Measurements from ENCODE around the gene EFCAB12. TPM values are rescaled to one million over a fixed set of nuclear protein-coding genes. Genes with fewer than 3 reads are reported as not detected.

Gene EFCAB12
- total and polyA plus RNA-seq, 3 experiments from 2014 or later: 0.21 to 0.40 (median 0.39) TPM

DNA sequence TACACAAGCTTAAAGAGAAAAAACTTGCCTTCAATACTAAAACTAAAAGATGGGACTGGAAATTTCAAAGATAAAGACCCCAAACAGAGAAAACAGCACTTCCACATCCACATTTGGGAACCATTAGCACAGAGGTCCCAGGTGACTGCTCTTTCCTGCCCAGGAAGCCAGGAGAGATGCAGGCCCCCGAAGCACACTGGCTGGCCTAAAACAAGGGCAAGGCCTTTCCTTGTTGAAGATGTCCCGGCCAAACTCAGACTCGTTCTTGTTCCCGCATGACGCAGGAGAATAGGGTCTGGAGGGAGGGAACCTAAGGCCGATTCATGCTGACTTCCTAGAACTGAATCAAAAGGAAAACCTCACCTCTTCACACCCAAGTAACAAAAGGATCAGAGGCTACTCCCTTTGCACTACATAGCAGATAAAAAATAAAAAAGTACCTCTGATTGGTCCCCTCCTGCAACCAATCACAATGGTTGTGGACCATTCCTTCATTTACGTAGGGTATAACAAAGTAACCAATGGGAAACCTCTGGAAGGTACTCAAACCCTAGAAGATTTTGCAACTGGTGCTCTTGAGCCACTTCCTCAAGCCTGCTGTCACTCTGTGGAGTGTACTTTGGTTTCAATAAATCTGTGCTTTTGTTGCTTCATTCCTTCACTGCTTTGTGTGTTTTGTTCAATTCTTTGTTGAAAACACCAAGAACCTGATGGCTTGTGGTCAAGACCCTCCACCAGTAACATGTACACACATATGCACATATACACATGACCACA is 48.7 kb downstream of the EFCAB12 start:
- Histone ChIP-seq H3K4me1 (ENCODE audit: insufficient read depth, low read length) (no peaks in the 10 kb centered on the region), H3K9me3 (ENCODE audit: low read length) (no peaks in the 10 kb centered on the region), H3K36me3 (ENCODE audit: insufficient read depth, low read length) (no peaks in the 10 kb centered on the region), H3K27me3 (ENCODE audit: insufficient read depth, low read length, poor library complexity, severe bottlenecking) (no peaks in the 10 kb centered on the region), H3K4me3 (ENCODE audit: low read length) (no peak overlapping the region), H3K27ac (ENCODE audit: low read depth, low read length) (no peak overlapping the region)
- Mint-ChIP-seq H3K27ac (peak overlapping the region in 1 of 8 donors; percentile 21), H3K36me3 (peaks cover 0 to 6% (median 0%) of the 10 kb centered on the region in 3 donors), H3K27me3 (no peaks in the 10 kb centered on the region), H3K9me3 (no peaks in the 10 kb centered on the region), H3K4me1 (no peaks in the 10 kb centered on the region), H3K4me3 (no peak overlapping the region)
- DNase-seq: no peak
- CTCF ChIA-PET: no interaction called here
- POLR2A ChIA-PET: no interaction called here

DNA sequence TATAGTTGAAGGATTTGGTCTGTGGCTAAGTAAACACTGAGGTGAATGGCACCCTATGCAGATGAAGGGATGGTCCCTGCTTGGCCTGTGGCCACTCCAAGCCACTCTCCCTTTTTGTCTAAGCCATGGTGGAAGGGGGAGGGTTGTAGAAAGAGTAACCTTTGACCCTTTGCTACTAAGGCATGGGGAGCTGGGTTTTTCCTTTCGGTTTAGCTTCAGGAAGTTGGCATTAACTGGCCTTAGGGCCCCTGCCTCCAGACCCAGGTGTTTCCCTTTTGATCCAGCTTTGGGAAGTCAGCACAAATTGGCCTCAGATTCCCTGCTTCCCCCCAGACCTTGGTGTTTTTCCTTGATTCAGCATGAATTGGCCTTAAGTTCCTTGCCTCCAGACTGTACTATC is 49.5 kb downstream of the EFCAB12 start:
- POLR2A ChIA-PET: interaction anchor here (0.5 kb wide), 1 partner anchor 129 kb away, joined by 3 read pairs; the partner anchor contains the start of gene COPG1
- Histone ChIP-seq H3K4me1 (ENCODE audit: insufficient read depth, low read length) (no peaks in the 10 kb centered on the region), H3K4me3 (ENCODE audit: low read length) (no peak overlapping the region), H3K9me3 (ENCODE audit: low read length) (no peaks in the 10 kb centered on the region), H3K36me3 (ENCODE audit: insufficient read depth, low read length) (no peaks in the 10 kb centered on the region), H3K27ac (ENCODE audit: low read depth, low read length) (no peak overlapping the region), H3K27me3 (ENCODE audit: insufficient read depth, low read length, poor library complexity, severe bottlenecking) (no peaks in the 10 kb centered on the region)
- H3K4me3 Mint-ChIP-seq: no peak overlapping the region
- no peak overlapping the region for H3K27ac Mint-ChIP-seq
- H3K27me3 Mint-ChIP-seq: no peaks in the 10 kb centered on the region
- H3K4me1 Mint-ChIP-seq: no peaks in the 10 kb centered on the region
- no peak for DNase-seq
- H3K36me3 Mint-ChIP-seq: peaks cover 0 to 8% (median 0%) of the 10 kb centered on the region in 3 donors
- H3K9me3 Mint-ChIP-seq: no peaks in the 10 kb centered on the region
- CTCF ChIA-PET: no interaction called here

DNA sequence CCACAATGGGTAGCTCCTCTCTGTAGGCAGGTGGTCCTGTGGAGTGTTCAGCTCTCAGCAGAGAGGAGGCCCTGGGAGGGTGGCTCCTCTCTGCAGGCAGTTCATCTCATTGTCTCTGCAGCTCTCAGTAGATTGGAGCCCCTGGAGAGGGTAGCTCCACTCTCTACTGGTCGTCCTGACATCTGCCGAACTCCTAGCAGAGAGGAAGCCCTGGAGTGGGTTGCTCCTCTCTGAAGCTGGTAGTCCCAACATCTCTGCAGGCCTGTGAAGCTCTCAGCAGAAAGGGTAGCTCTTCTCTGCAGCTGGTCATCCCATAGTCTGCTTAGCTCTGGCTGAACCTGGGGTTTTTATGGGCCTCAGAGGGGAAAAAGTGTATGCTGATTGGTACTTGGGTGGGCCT is 50.8 kb downstream of the EFCAB12 start:
- Mint-ChIP-seq H3K4me1 (no peaks in the 10 kb centered on the region), H3K4me3 (no peak overlapping the region), H3K9me3 (no peaks in the 10 kb centered on the region), H3K27ac (no peak overlapping the region), H3K36me3 (peaks cover 0 to 8% (median 0%) of the 10 kb centered on the region in 3 donors), H3K27me3 (no peaks in the 10 kb centered on the region)
- no peaks in the 10 kb centered on the region for H3K9me3 ChIP-seq (ENCODE audit: low read length)
- no peaks in the 10 kb centered on the region for H3K36me3 ChIP-seq (ENCODE audit: insufficient read depth, low read length)
- H3K27me3 ChIP-seq (ENCODE audit: insufficient read depth, low read length, poor library complexity, severe bottlenecking): no peaks in the 10 kb centered on the region
- no peaks in the 10 kb centered on the region for H3K4me1 ChIP-seq (ENCODE audit: insufficient read depth, low read length)
- CTCF ChIA-PET: no interaction called here
- POLR2A ChIA-PET: no interaction called here
- H3K4me3 ChIP-seq (ENCODE audit: low read length): no peak overlapping the region
- H3K27ac ChIP-seq (ENCODE audit: low read depth, low read length): no peak overlapping the region
- no peak for DNase-seq

DNA sequence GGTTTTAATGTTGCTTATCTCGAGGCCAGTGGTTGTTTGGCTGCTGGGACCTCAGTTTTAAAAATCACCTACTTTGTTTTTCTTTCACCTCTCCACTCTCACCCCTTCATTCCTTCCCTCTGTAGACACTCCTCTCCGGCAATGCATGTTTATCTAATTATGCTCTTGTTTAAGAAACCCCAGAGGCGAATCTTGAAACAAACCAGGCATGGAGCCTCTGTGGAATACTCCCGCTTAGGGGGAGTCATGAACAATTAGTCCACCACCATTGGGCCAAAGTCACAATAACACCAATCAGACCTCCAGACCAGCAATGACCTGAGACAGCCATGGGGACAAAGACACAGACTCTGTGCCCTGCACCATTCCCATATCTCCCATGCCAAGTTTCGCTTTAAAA is 53.3 kb downstream of the EFCAB12 start:
- POLR2A ChIA-PET: no interaction called here
- H3K4me3 Mint-ChIP-seq: no peak overlapping the region
- CTCF ChIA-PET: interaction anchor here (1.8 kb wide), 1 partner anchor 8 kb away, joined by 6 read pairs; no protein-coding TSS in a partner anchor

DNA sequence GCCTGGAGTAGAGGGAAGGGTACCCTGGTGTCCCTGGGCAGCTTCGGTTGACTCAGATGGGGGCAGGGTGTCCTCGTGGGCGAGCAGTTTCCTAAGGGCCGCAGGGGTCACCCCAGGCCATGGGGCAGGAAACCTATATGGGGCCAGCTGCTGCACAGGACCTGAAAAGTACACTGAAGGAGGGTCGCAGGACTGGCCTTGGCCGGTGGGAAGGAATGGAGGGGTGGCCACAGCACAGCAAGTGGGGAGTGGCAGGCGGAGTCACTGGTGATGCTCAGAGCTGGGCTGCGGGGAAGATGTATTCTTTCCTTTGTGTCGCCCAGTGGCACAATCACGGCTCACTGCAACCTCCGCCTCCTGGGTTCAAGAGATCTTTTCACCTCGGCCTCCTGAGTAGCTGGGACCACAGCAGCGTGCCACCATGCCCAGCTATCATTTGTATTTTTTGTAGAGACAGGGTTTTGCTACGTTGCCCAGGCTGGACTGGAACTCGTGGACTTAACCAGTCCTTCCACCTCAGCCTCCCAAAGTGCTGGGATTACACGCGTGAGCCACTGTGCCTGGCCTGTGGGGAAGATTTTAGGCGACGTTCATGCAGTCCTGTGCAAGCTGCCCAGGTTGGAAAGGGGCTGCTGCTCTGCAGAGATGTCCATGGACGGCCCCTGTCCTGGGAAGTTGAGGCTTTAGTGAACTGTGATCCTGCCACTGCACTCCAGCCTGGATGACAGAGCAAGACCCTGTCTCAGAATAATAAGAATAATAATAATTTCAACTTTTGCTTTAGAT is 57.2 kb downstream of the EFCAB12 start:
- POLR2A ChIA-PET: no interaction called here
- CTCF ChIA-PET: interaction anchor here (0.6 kb wide), 1 partner anchor 12 kb away, joined by 3 read pairs; no protein-coding TSS in a partner anchor

More for the DNA sequence above, 53.3 kb downstream of the EFCAB12 start:
- Histone ChIP-seq H3K4me1 (ENCODE audit: insufficient read depth, low read length) (no peaks in the 10 kb centered on the region), H3K27me3 (ENCODE audit: insufficient read depth, low read length, poor library complexity, severe bottlenecking) (no peaks in the 10 kb centered on the region), H3K27ac (ENCODE audit: low read depth, low read length) (no peak overlapping the region), H3K4me3 (ENCODE audit: low read length) (no peak overlapping the region), H3K36me3 (ENCODE audit: insufficient read depth, low read length) (no peaks in the 10 kb centered on the region), H3K9me3 (ENCODE audit: low read length) (no peaks in the 10 kb centered on the region)
- no peak for DNase-seq
- Mint-ChIP-seq H3K27ac (peak overlapping the region in 1 of 8 donors; percentile 29), H3K36me3 (peaks cover 0 to 8% (median 2%) of the 10 kb centered on the region in 3 donors), H3K27me3 (no peaks in the 10 kb centered on the region), H3K4me1 (no peaks in the 10 kb centered on the region), H3K9me3 (no peaks in the 10 kb centered on the region)

DNA sequence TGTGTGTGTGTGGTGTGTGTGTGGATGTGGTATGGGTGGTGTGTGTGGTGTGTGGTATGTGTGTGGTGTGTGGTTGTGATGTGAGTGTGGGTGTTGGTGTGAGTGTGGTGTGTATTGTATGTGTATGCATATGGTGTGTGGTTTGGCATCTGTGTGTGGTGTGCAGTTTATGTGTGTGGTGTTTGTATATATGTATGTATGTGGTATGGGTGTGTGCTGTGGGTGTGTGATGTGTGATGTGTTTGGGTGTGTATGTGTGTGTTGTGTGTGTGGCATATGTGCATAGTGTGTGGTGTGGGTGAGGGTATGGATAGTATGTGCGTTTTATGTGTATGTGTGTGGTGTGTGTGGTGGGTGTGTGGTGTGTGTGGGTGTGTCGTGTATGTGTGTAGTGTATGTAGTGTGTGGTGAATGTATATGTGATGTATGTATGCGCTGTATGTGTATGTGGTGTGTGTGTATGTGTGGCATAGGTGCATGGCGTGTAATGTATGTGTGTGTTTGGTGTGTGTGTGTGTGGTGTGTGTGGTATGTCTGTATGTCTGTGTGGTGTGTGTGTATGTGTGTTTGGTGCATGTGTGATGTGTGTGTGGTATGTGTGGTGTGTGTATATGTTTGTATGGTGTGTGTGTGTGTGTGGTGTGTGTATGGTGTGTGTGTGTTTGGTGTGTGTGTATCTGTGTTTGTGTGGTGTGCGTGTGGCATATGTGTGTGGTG is 58.0 kb downstream of the EFCAB12 start:
- CTCF ChIA-PET: no interaction called here
- Mint-ChIP-seq H3K4me1 (no peaks in the 10 kb centered on the region), H3K27me3 (peaks cover 0 to 2% of the 10 kb centered on the region in 2 donors)

More for the DNA sequence above, 57.2 kb downstream of the EFCAB12 start:
- Histone ChIP-seq H3K9me3 (ENCODE audit: low read length) (no peaks in the 10 kb centered on the region), H3K4me3 (ENCODE audit: low read length) (no peak overlapping the region), H3K4me1 (ENCODE audit: insufficient read depth, low read length) (no peaks in the 10 kb centered on the region), H3K27me3 (ENCODE audit: insufficient read depth, low read length, poor library complexity, severe bottlenecking) (no peaks in the 10 kb centered on the region), H3K27ac (ENCODE audit: low read depth, low read length) (no peak overlapping the region), H3K36me3 (ENCODE audit: insufficient read depth, low read length) (no peaks in the 10 kb centered on the region)
- DNase-seq: no peak
- Mint-ChIP-seq H3K27ac (no peak overlapping the region), H3K4me3 (no peak overlapping the region), H3K9me3 (no peaks in the 10 kb centered on the region), H3K27me3 (peaks cover 0 to 2% of the 10 kb centered on the region in 2 donors), H3K4me1 (no peaks in the 10 kb centered on the region), H3K36me3 (peaks cover 0 to 8% (median 2%) of the 10 kb centered on the region in 3 donors)

DNA sequence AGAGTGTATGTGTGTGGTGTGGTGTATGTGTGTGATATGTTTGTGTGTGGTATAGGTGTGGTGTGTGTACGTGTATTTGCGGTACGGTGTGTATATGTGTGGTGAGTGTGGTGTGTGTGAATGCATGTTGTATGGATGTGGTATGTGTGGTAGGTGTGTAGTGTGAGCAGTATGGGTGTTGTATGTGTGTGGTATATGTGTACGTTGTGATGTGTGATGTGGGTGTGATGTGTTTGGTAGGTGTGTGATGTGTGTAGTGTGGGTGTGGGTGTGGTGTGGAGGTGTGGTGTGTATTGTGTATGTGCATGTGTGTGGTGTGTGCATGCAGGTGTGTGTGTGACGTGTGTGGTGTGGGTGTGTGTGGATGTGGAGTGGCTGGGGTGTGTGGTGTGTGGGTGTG is 58.7 kb downstream of the EFCAB12 start:
- no peak for DNase-seq
- ChIA-PET CTCF (no interaction called here), POLR2A (no interaction called here)
- no peaks in the 10 kb centered on the region for H3K27me3 ChIP-seq (ENCODE audit: insufficient read depth, low read length, poor library complexity, severe bottlenecking)
- Mint-ChIP-seq H3K4me1 (no peaks in the 10 kb centered on the region), H3K4me3 (no peak overlapping the region), H3K27ac (no peak overlapping the region), H3K9me3 (no peaks in the 10 kb centered on the region), H3K27me3 (peaks cover 0 to 2% of the 10 kb centered on the region in 2 donors), H3K36me3 (peaks cover 0 to 2% (median 2%) of the 10 kb centered on the region in 3 donors)
- H3K36me3 ChIP-seq (ENCODE audit: insufficient read depth, low read length): no peaks in the 10 kb centered on the region
- no peaks in the 10 kb centered on the region for H3K4me1 ChIP-seq (ENCODE audit: insufficient read depth, low read length)
- no peak overlapping the region for H3K27ac ChIP-seq (ENCODE audit: low read depth, low read length)
- no peak overlapping the region for H3K4me3 ChIP-seq (ENCODE audit: low read length)
- H3K9me3 ChIP-seq (ENCODE audit: low read length): no peaks in the 10 kb centered on the region

More for the DNA sequence above, 58.0 kb downstream of the EFCAB12 start:
- no peak for DNase-seq
- H3K27ac ChIP-seq (ENCODE audit: low read depth, low read length): no peak overlapping the region
- Mint-ChIP-seq H3K4me3 (no peak overlapping the region), H3K36me3 (peaks cover 0 to 8% (median 2%) of the 10 kb centered on the region in 3 donors), H3K9me3 (no peaks in the 10 kb centered on the region), H3K27ac (no peak overlapping the region)
- H3K4me1 ChIP-seq (ENCODE audit: insufficient read depth, low read length): no peaks in the 10 kb centered on the region
- no peaks in the 10 kb centered on the region for H3K9me3 ChIP-seq (ENCODE audit: low read length)
- POLR2A ChIA-PET: no interaction called here
- no peak overlapping the region for H3K4me3 ChIP-seq (ENCODE audit: low read length)
- no peaks in the 10 kb centered on the region for H3K36me3 ChIP-seq (ENCODE audit: insufficient read depth, low read length)
- H3K27me3 ChIP-seq (ENCODE audit: insufficient read depth, low read length, poor library complexity, severe bottlenecking): no peaks in the 10 kb centered on the region

Measured in CD8-positive, alpha-beta memory T cell (primary cell).